Brain microvascular endothelial cell (primary cell): ENCODE measurements around the gene LCK.

Experiments used
- DNase-seq: peaks from one replicate; pipeline ENCODE4 v3.0.0-alpha.2; 2020
- H3K27ac ChIP-seq: fragments of 250-450 bp; sonication (Bioruptor Pico); 2 replicates; pipeline ENCODE4 v1.5.1; 2020; ENCODE audit warnings: mild to moderate bottlenecking, moderate library complexity
- H3K27me3 ChIP-seq: fragments of 250-450 bp; sonication (Bioruptor Pico); replicated peaks from 2 replicates; pipeline ENCODE4 v1.5.1; 2020; ENCODE audit warnings: mild to moderate bottlenecking
- H3K36me3 ChIP-seq: fragments of 250-450 bp; sonication (Bioruptor Pico); replicated peaks from 2 replicates; pipeline ENCODE4 v1.5.1; 2020; ENCODE audit warnings: mild to moderate bottlenecking
- H3K4me3 ChIP-seq: 2 replicates; pipeline ENCODE4 v1.5.1; 2011; ENCODE audit warnings: low read depth, mild to moderate bottlenecking, control low read depth, low read length, moderate library complexity
- in situ Hi-C: cut with HindIII; loops from 2 replicates; pipeline ENCODE4 v1.10.0; 2017; ENCODE audit warnings: low sequenced_read_pairs, low pct_ligation_motif_present
- TF ChIP-seq, protein P1 (sequence below): IDR thresholded peaks from 2 replicates; pipeline ENCODE4 v1.5.1; 2011; ENCODE audit warnings: low read depth, mild to moderate bottlenecking, moderate library complexity, low read length, control low read depth, inconsistent platforms; ENCODE audit errors: missing control alignments

The LCK gene

GRCh38 chr1:32265846-32266245 lies 14.8 kb downstream of the LCK start:
- H3K36me3 ChIP-seq: no peaks in the 10 kb centered on the region
- TF ChIP-seq, protein P1, sequence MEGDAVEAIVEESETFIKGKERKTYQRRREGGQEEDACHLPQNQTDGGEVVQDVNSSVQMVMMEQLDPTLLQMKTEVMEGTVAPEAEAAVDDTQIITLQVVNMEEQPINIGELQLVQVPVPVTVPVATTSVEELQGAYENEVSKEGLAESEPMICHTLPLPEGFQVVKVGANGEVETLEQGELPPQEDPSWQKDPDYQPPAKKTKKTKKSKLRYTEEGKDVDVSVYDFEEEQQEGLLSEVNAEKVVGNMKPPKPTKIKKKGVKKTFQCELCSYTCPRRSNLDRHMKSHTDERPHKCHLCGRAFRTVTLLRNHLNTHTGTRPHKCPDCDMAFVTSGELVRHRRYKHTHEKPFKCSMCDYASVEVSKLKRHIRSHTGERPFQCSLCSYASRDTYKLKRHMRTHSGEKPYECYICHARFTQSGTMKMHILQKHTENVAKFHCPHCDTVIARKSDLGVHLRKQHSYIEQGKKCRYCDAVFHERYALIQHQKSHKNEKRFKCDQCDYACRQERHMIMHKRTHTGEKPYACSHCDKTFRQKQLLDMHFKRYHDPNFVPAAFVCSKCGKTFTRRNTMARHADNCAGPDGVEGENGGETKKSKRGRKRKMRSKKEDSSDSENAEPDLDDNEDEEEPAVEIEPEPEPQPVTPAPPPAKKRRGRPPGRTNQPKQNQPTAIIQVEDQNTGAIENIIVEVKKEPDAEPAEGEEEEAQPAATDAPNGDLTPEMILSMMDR: no peak
- H3K27ac ChIP-seq: no peak overlapping the region
- H3K4me3 ChIP-seq: no peak overlapping the region
- no peaks in the 10 kb centered on the region for H3K27me3 ChIP-seq
- no peak for DNase-seq
- in situ Hi-C loops: no loop called here

GRCh38 chr1:32266921-32267591 lies 16.0 kb downstream of the LCK start:
- H3K27ac ChIP-seq: no peak overlapping the region
- no peaks in the 10 kb centered on the region for H3K27me3 ChIP-seq
- in situ Hi-C loops: no loop called here
- H3K36me3 ChIP-seq: no peaks in the 10 kb centered on the region
- H3K4me3 ChIP-seq: no peak overlapping the region
- TF ChIP-seq, protein P1: no peak
- DNase-seq: peak; percentile 45

- no peak overlapping the region for H3K27ac ChIP-seq
Measured at GRCh38 chr1:32269744-32270143, 18.7 kb downstream of the LCK start.

GRCh38 chr1:32272557-32273390 lies 21.7 kb downstream of the LCK start:
- in situ Hi-C loops: no loop called here
- Histone ChIP-seq H3K4me3 (no peak overlapping the region), H3K36me3 (no peaks in the 10 kb centered on the region), H3K27ac (no peak overlapping the region), H3K27me3 (peaks cover 2% of the 10 kb centered on the region)
- TF ChIP-seq, protein P1: no peak
- no peak for DNase-seq

More at GRCh38 chr1:32269744-32270143, 18.7 kb downstream of the LCK start:
- Histone ChIP-seq H3K27me3 (no peaks in the 10 kb centered on the region), H3K36me3 (no peaks in the 10 kb centered on the region), H3K4me3 (no peak overlapping the region)
- in situ Hi-C loops: no loop called here
- DNase-seq: no peak
- TF ChIP-seq, protein P1: no peak

DNA sequence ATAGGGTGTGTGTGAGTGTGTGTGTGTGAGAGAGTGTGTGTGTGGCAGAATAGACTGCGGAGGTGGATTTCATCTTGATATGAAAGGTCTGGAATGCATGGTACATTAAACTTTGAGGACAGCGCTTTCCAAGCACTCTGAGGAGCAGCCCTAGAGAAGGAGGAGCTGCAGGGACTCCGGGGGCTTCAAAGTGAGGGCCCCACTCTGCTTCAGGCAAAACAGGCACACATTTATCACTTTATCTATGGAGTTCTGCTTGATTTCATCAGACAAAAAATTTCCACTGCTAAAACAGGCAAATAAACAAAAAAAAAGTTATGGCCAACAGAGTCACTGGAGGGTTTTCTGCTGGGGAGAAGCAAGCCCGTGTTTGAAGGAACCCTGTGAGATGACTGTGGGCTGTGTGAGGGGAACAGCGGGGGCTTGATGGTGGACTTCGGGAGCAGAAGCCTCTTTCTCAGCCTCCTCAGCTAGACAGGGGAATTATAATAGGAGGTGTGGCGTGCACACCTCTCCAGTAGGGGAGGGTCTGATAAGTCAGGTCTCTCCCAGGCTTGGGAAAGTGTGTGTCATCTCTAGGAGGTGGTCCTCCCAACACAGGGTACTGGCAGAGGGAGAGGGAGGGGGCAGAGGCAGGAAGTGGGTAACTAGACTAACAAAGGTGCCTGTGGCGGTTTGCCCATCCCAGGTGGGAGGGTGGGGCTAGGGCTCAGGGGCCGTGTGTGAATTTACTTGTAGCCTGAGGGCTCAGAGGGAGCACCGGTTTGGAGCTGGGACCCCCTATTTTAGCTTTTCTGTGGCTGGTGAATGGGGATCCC lies 22.5 kb downstream of the LCK start:
- Histone ChIP-seq H3K36me3 (no peaks in the 10 kb centered on the region), H3K27me3 (peaks cover 2% of the 10 kb centered on the region), H3K27ac (no peak overlapping the region), H3K4me3 (no peak overlapping the region)
- no peak for DNase-seq
- in situ Hi-C loops: no loop called here
- TF ChIP-seq, protein P1: no peak
